ENCODE data around the gene MAGI1. TPM values are rescaled to one million over a fixed set of nuclear protein-coding genes. Genes with fewer than 3 reads are reported as not detected.
A peak's percentile ranks its signal among the peaks of the same experiment; 100 is the strongest.

The MAGI1 gene
- total and polyA plus RNA-seq, 2 donors (not counting 1 experiment from before 2014, with no cell fraction given) = 15.7 to 23.7 TPM

GRCh38 chr3:65485826-65486469, 552.8 kb downstream of the MAGI1 start:
- DNase-seq (ENCODE audit: low read depth in 2 of 2) = peak in 1 of 2 donors; percentile 19
- Histone ChIP-seq H3K27me3 (ENCODE audit: control insufficient read depth, insufficient read depth, low read length) (no peaks in the 10 kb centered on the region), H3K4me3 (replicated peaks in 1 of 4; ENCODE audit: control extremely low read depth in 1 of 4, insufficient read depth in 1 of 4, low read depth in 3 of 4, low read length in 4 of 4) (no peak overlapping the region), H3K4me1 (ENCODE audit: control insufficient read depth, extremely low read depth, insufficient read depth, low read length) (no peaks in the 10 kb centered on the region), H3K4me2 (ENCODE audit: extremely low read depth, insufficient read depth, low read length) (no peak overlapping the region), H4K20me1 (ENCODE audit: control insufficient read depth, extremely low read depth, insufficient read depth, low read length) (no peaks in the 10 kb centered on the region), H2AFZ (ENCODE audit: low read length) (no peak overlapping the region), H3K9me3 (ENCODE audit: control insufficient read depth, insufficient read depth, low read depth, low read length) (no peaks in the 10 kb centered on the region), H3K79me2 (ENCODE audit: control insufficient read depth, insufficient read depth, low read length) (no peaks in the 10 kb centered on the region), H3K36me3 (ENCODE audit: control insufficient read depth, insufficient read depth, low read length) (no peaks in the 10 kb centered on the region), H3K27ac (ENCODE audit: insufficient read depth, low read length) (no peak overlapping the region), H3K9ac (ENCODE audit: insufficient read depth, low read length) (no peak overlapping the region)
- no peak for TF ChIP-seq CTCF (conservative IDR thresholded peaks at IDR 0.05 in 1 of 2, IDR thresholded peaks at IDR 0.05 in 1 of 2; ENCODE audit: low read depth in 1 of 2, low read length in 2 of 2)
- no peak for TF ChIP-seq EZH2 (IDR thresholded peaks at IDR 0.05; ENCODE audit: low read length, missing control alignments)

DNA sequence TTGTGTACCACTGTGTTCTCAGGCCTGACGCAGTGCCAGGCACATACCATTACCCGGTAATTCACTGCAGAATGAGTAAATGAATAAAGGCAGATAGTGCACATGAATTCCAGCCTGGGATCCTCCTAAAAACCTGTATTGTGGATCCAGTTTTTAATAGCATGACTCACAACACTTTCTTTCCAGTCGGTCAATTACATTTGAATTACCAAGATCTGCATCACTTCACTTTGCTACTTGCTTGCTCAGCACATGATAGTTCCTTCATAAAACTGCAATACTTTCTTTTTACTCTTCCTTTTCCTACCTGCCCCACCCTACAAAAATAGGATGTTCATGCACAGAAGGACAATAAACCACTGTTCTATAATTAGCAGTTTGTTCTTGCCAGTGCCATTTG, 553.8 kb downstream of the MAGI1 start:
- peak in 1 of 2 donors; percentile 19 for DNase-seq (ENCODE audit: low read depth in 2 of 2)
- Histone ChIP-seq H2AFZ (ENCODE audit: low read length) (no peak overlapping the region), H3K9ac (ENCODE audit: insufficient read depth, low read length) (no peak overlapping the region), H3K79me2 (ENCODE audit: control insufficient read depth, insufficient read depth, low read length) (no peaks in the 10 kb centered on the region), H3K4me1 (ENCODE audit: control insufficient read depth, extremely low read depth, insufficient read depth, low read length) (no peaks in the 10 kb centered on the region), H3K4me3 (replicated peaks in 1 of 4; ENCODE audit: control extremely low read depth in 1 of 4, insufficient read depth in 1 of 4, low read depth in 3 of 4, low read length in 4 of 4) (no peak overlapping the region), H3K36me3 (ENCODE audit: control insufficient read depth, insufficient read depth, low read length) (no peaks in the 10 kb centered on the region), H3K27me3 (ENCODE audit: control insufficient read depth, insufficient read depth, low read length) (no peaks in the 10 kb centered on the region), H3K9me3 (ENCODE audit: control insufficient read depth, insufficient read depth, low read depth, low read length) (no peaks in the 10 kb centered on the region), H4K20me1 (ENCODE audit: control insufficient read depth, extremely low read depth, insufficient read depth, low read length) (no peaks in the 10 kb centered on the region), H3K27ac (ENCODE audit: insufficient read depth, low read length) (no peak overlapping the region), H3K4me2 (ENCODE audit: extremely low read depth, insufficient read depth, low read length) (no peak overlapping the region)
- no peak for TF ChIP-seq EZH2 (IDR thresholded peaks at IDR 0.05; ENCODE audit: low read length, missing control alignments)
- no peak for TF ChIP-seq CTCF (conservative IDR thresholded peaks at IDR 0.05 in 1 of 2, IDR thresholded peaks at IDR 0.05 in 1 of 2; ENCODE audit: low read depth in 1 of 2, low read length in 2 of 2)

- Histone ChIP-seq H2AFZ (ENCODE audit: low read length) (no peak overlapping the region), H3K79me2 (ENCODE audit: control insufficient read depth, insufficient read depth, low read length) (no peaks in the 10 kb centered on the region), H3K36me3 (ENCODE audit: control insufficient read depth, insufficient read depth, low read length) (no peaks in the 10 kb centered on the region), H3K27me3 (ENCODE audit: control insufficient read depth, insufficient read depth, low read length) (no peaks in the 10 kb centered on the region), H3K9me3 (ENCODE audit: control insufficient read depth, insufficient read depth, low read depth, low read length) (no peaks in the 10 kb centered on the region), H3K9ac (ENCODE audit: insufficient read depth, low read length) (no peak overlapping the region), H3K27ac (ENCODE audit: insufficient read depth, low read length) (no peak overlapping the region), H3K4me2 (ENCODE audit: extremely low read depth, insufficient read depth, low read length) (no peak overlapping the region), H4K20me1 (ENCODE audit: control insufficient read depth, extremely low read depth, insufficient read depth, low read length) (no peaks in the 10 kb centered on the region), H3K4me3 (replicated peaks in 1 of 4; ENCODE audit: control extremely low read depth in 1 of 4, insufficient read depth in 1 of 4, low read depth in 3 of 4, low read length in 4 of 4) (no peak overlapping the region), H3K4me1 (ENCODE audit: control insufficient read depth, extremely low read depth, insufficient read depth, low read length) (no peaks in the 10 kb centered on the region)
- peak; percentile 8 to 34 for DNase-seq (ENCODE audit: low read depth in 2 of 2)
- no peak for TF ChIP-seq EZH2 (IDR thresholded peaks at IDR 0.05; ENCODE audit: low read length, missing control alignments)
- TF ChIP-seq CTCF (conservative IDR thresholded peaks at IDR 0.05 in 1 of 2, IDR thresholded peaks at IDR 0.05 in 1 of 2; ENCODE audit: low read depth in 1 of 2, low read length in 2 of 2) = no peak
Measured at GRCh38 chr3:65483480-65483879, 555.2 kb downstream of the MAGI1 start.
